H1 (cell line): ENCODE results near the gene MBD4.
"Not testable (repeated sequence)": the region's sequence is repeated elsewhere in the genome, so short reads cannot be mapped to it uniquely, and the experiment has no call there.

ENCODE experiments used
- ATF3 ChIP-seq: IDR thresholded peaks from 2 replicates; pipeline ENCODE4 v1.6.1; 2011; ENCODE audit warnings: low read depth, mild to moderate bottlenecking, low read length; ENCODE audit not compliant: insufficient read depth
- POLR2AphosphoS5 ChIP-seq: IDR thresholded peaks from 2 replicates; pipeline ENCODE4 v1.6.1; 2011; ENCODE audit warnings: low read depth, low read length
- TF ChIP-seq, protein P1 (sequence below), 3 experiments: IDR thresholded peaks; 1 replicate in 2 of 3; 2 replicates in 1 of 3; pipeline versions ENCODE4 v1.5.1 to v1.6.1; 2011; ENCODE audit warnings: low read length in 3 of 3, mild to moderate bottlenecking in 3 of 3, inconsistent platforms in 2 of 3, low read depth in 1 of 3, moderate library complexity in 1 of 3; ENCODE audit not compliant: insufficient read depth in 1 of 3; ENCODE audit errors: control extremely low read depth in 1 of 3

- TF ChIP-seq ATF3, POLR2AphosphoS5: not testable (repeated sequence)
- TF ChIP-seq, protein P1, sequence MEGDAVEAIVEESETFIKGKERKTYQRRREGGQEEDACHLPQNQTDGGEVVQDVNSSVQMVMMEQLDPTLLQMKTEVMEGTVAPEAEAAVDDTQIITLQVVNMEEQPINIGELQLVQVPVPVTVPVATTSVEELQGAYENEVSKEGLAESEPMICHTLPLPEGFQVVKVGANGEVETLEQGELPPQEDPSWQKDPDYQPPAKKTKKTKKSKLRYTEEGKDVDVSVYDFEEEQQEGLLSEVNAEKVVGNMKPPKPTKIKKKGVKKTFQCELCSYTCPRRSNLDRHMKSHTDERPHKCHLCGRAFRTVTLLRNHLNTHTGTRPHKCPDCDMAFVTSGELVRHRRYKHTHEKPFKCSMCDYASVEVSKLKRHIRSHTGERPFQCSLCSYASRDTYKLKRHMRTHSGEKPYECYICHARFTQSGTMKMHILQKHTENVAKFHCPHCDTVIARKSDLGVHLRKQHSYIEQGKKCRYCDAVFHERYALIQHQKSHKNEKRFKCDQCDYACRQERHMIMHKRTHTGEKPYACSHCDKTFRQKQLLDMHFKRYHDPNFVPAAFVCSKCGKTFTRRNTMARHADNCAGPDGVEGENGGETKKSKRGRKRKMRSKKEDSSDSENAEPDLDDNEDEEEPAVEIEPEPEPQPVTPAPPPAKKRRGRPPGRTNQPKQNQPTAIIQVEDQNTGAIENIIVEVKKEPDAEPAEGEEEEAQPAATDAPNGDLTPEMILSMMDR (IDR thresholded peaks at IDR 0.05; ENCODE audit: control extremely low read depth in 1 of 3, insufficient read depth in 1 of 3, low read depth in 1 of 3, low read length in 3 of 3): not testable (repeated sequence)
Observed at GRCh38 chr3:129487868-129488335, 48.2 kb upstream of the MBD4 start.
